Measurements from ENCODE around the gene MRPL47.

The MRPL47 gene

DNA sequence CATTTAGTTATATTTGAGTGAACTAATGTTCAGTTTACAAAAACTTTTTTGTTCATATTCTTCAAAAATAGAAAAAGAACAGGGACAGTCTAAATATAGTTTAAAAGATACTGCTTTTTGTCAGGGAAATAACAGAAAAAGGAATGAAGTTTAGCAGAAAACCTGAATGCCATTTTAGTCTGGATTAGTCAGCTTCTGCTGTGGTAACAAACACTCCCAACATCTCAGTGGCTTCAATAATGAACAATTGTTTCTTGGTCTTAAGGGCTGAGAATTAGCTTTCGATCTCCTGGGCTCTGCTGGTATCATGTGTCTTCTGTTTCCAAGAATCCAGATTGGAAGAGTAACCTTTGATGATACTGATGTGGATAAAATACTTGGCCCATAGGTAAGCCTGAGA lies 36.0 kb upstream of the MRPL47 start:
- no peak for DNase-seq (ENCODE audit: low spot score)

DNA sequence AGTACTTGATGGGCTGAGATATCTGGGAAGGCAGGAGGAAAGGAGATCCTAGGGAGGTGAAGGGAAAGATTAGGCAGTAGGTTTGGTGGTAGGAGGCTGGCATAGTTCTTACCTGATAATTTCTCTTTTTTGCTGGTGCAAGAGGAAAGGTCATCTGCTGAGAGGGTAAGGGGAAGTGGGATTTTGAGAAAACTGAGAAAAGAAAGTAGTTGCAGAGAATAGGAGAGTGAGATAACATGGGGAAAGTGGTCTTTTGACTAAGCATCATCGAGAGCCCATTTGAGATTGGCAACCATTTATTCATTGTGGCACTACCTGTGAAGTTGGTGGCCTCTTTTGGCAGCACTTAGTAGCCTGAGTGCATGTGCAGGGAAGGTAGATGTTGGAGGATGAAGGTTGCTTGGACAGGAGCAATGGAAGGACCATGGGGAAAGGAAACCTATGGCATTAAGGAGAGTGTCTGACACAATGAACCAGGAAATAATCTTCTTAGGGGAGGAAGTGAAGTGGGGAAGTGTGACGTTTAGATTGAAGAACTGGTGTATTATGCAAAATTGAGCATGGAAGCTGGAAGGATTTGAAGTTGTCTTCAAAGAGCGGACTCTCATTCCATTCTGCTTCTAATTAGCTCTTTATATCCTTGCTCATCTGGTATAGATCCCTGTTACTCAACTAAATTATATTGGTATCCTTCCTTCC lies 26.5 kb upstream of the MRPL47 start:
- DNase-seq (ENCODE audit: low spot score), result no peak
- TF ChIP-seq, protein P1, sequence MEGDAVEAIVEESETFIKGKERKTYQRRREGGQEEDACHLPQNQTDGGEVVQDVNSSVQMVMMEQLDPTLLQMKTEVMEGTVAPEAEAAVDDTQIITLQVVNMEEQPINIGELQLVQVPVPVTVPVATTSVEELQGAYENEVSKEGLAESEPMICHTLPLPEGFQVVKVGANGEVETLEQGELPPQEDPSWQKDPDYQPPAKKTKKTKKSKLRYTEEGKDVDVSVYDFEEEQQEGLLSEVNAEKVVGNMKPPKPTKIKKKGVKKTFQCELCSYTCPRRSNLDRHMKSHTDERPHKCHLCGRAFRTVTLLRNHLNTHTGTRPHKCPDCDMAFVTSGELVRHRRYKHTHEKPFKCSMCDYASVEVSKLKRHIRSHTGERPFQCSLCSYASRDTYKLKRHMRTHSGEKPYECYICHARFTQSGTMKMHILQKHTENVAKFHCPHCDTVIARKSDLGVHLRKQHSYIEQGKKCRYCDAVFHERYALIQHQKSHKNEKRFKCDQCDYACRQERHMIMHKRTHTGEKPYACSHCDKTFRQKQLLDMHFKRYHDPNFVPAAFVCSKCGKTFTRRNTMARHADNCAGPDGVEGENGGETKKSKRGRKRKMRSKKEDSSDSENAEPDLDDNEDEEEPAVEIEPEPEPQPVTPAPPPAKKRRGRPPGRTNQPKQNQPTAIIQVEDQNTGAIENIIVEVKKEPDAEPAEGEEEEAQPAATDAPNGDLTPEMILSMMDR (IDR thresholded peaks at IDR 0.05; ENCODE audit: extremely low read depth, missing control alignments), result no peak

More for the DNA sequence above, 36.0 kb upstream of the MRPL47 start:
- TF ChIP-seq, protein P1 (IDR thresholded peaks at IDR 0.05; ENCODE audit: extremely low read depth, missing control alignments), result no peak

DNA sequence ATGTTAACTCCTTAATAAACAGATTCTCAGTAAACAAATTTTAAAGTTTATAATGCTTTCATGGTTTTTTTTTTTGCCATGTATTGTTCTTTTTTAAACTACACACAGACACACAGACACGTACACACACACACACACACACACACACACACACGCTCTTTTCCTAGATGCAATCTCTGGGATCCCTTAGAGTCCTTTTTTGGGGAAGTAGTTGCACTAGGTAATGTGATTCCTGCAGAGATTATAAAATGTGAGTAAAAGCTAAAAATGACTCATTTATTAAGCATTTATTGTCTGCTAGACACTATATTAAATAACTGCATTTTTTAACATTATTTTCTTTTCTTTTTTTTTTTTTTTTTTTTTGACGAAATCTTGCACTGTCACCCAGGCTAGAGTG lies 20.0 kb upstream of the MRPL47 start:
- DNase-seq (ENCODE audit: low spot score), result no peak
- TF ChIP-seq, protein P1 (IDR thresholded peaks at IDR 0.05; ENCODE audit: extremely low read depth, missing control alignments), result no peak

DNA sequence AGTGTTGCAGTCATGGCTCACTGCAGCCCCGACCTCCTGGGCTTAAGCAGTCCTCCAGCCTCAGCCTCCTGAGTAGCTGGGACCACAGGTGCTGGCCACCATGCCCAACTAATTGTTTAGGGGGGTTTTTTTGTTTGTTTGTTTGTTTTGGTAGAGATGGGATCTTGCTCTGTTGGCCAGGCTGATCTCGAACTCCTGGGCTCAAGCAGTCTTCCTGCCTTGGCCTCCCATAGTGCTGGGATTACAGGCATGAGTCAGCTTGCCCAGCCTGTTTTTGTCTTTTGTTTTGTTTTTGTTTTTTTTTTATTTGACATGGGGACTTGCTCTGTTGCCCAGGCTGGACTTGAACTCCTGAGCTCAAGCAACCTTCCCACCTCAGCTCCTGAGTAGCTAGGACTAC lies 17.6 kb upstream of the MRPL47 start:
- DNase-seq (ENCODE audit: low spot score), result no peak
- TF ChIP-seq, protein P1 (IDR thresholded peaks at IDR 0.05; ENCODE audit: extremely low read depth, missing control alignments), result no peak

DNA sequence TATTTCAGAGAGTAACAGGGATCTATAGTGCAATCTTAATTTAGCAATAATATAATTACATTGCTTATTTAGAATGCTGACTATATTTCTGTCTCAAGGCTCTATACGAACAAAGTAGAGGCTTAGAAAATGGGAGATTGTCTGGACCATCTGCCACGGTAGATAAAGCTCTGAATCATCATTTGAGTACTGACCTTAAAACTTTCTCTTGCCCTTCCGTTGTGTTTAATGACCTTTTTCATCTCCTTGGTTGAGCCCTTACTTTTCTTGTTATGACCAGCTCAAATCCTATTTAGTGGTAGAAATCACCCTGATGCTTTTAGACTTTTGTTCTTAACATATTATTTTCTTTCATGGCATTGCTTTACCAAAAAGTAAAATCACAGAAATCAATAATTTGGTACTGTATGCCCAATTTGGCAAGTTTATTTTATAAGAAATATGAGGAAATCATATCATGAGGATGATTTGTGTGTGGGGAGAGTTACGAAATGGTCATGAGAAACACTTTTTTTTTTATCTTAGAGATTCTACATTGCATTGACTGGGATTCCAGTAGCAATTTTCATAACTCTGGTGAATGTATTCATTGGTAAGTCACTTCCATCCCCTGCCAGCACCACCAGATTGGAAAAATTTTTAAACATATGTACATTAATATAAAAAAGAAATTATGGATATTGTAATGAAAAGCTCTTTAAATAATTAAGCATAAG lies 11.2 kb upstream of the MRPL47 start:
- TF ChIP-seq, protein P1 (IDR thresholded peaks at IDR 0.05; ENCODE audit: extremely low read depth, missing control alignments), result no peak

DNA sequence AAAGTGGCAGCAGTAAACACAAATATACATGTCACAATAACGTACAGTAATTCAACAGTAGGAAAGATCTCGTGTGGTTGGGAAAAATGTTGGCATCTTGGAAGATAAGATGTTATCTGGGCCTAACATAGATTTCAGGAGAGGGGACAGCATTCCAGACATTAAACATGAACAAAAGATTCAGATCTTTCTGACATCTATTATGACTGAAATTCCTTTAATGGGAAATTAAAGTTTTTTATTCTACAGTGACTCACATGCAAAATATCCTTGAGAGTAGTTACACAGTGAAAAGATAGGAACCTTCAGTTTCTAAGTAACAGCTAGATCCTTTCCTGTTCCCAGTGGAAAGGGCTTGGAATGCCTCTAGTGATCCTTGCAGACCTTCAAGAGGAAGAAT lies 9.4 kb upstream of the MRPL47 start:
- TF ChIP-seq, protein P1 (IDR thresholded peaks at IDR 0.05; ENCODE audit: extremely low read depth, missing control alignments), result no peak
- DNase-seq (ENCODE audit: low spot score), result no peak

More for the DNA sequence above, 11.2 kb upstream of the MRPL47 start:
- no peak for DNase-seq (ENCODE audit: low spot score)

DNA sequence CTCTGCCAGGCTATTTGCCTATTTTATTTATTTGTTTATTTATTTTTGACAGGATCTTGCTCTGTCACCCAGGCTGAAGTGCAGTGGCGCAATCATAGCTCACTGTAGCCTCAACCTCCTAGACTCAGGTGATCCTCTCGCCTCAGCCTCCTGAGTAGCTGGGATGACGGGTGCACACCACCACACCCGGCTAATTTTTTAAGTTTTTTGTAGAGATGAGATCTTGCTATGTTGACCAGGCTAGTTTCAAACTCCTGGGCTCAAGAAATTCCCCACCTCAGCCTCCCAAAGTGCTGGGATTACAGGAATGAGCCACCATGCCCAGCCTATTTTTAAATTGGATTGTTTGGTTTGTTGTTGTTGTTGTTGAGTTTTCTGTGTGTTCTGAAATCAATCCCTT lies 5.6 kb upstream of the MRPL47 start:
- TF ChIP-seq, protein P1 (IDR thresholded peaks at IDR 0.05; ENCODE audit: extremely low read depth, missing control alignments), result no peak
- no peak for DNase-seq (ENCODE audit: low spot score)
